Muscle layer of duodenum (tissue), 2 donors: ENCODE data around the gene PLAC8.
"Not testable (repeated sequence)": the region's sequence is repeated elsewhere in the genome, so short reads cannot be mapped to it uniquely, and the experiment has no call there.

Experiments used
- H3K27ac ChIP-seq: one replicate; pipeline ENCODE4 v1.7.0; 2013; ENCODE audit warnings: mild to moderate bottlenecking, low read length
- H3K27me3 ChIP-seq: one replicate; pipeline ENCODE4 v1.7.0; 2013; ENCODE audit warnings: low read depth, mild to moderate bottlenecking, control low read depth, low read length
- H3K36me3 ChIP-seq, 2 donors: one replicate each; pipeline ENCODE4 v1.7.0; 2013; ENCODE audit warnings: low read length in 2 of 2, control low read depth in 1 of 2, mild to moderate bottlenecking in 1 of 2; ENCODE audit not compliant: insufficient read depth in 2 of 2, control insufficient read depth in 1 of 2
- H3K4me1 ChIP-seq, 2 donors: one replicate each; pipeline ENCODE4 v1.7.0; 2013; ENCODE audit warnings: low read length in 2 of 2, mild to moderate bottlenecking in 2 of 2, control low read depth in 1 of 2, moderate library complexity in 1 of 2; ENCODE audit not compliant: insufficient read depth in 2 of 2, control insufficient read depth in 1 of 2
- H3K4me3 ChIP-seq, 2 donors: one replicate each; pipeline ENCODE4 v1.7.0; 2013; ENCODE audit warnings: low read length in 2 of 2, low read depth in 1 of 2, mild to moderate bottlenecking in 1 of 2
- H3K9me3 ChIP-seq, 2 donors: one replicate each; pipeline ENCODE4 v1.7.0; 2013; ENCODE audit warnings: low read length in 2 of 2, control low read depth in 1 of 2, mild to moderate bottlenecking in 1 of 2; ENCODE audit not compliant: control insufficient read depth in 1 of 2
- donor health status: healthy.

Gene PLAC8, protein sequence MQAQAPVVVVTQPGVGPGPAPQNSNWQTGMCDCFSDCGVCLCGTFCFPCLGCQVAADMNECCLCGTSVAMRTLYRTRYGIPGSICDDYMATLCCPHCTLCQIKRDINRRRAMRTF

DNA sequence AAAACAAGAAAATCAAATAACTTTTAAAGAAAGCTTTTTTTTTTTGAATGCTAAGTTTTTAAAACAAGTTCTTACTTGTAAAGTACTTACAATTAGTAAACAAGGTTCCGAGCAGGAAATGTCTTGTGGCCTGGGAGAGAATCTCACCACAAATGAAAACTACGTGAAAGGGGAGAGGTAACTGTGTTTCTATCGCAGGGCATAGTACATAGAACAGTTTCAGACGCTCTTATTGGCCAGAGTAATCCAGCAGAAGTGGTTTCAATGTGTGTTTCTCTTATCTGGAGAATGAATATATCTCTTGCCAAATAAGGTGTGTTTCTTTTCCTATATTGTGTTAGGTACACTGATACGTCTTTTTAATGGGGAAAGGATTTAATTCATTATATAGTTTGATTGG lies at the start of gene PLAC8:
Gene PLAC8 (minus strand): TSS at position 154 of the 400 bp plus-strand sequence. CDS start 6,808 bp downstream, outside the sequence.
- peak within 1 kb of the TSS; percentile 79 for H3K27ac ChIP-seq
- no peaks in the 10 kb centered on the region for H3K4me1 ChIP-seq
- H3K27me3 ChIP-seq = no peaks in the 10 kb centered on the region
- no peaks in the 10 kb centered on the region for H3K36me3 ChIP-seq
- peak within 1 kb of the TSS in 1 of 2 donors; percentile 56 for H3K4me3 ChIP-seq
- H3K9me3 ChIP-seq = no peaks in the 10 kb centered on the region

DNA sequence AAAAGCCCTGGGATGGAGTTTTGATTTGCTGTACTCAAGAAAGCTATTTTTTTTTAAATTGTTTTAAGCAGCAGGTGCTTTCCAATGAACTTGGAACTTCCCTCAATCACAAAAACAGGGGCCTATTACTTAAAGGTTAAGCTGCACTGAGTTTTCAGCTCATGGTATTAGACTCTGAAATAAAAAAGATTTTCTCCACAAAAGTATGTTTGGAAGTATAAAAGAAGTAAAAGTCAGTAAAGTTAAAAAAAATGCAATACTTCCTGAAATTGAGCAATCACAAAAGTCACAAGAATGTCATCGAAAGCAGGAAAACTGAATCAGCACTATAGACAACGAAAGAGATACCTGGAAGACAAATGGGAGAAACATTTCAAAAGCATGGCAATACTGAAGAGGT lies 38.9 kb upstream of the PLAC8 start:
- Histone ChIP-seq H3K4me3 (no peak overlapping the region), H3K9me3 (peaks cover 0 to 5% of the 10 kb centered on the region in 2 donors), H3K27me3 (no peaks in the 10 kb centered on the region), H3K27ac (no peak overlapping the region), H3K4me1 (no peaks in the 10 kb centered on the region), H3K36me3 (no peaks in the 10 kb centered on the region)

DNA sequence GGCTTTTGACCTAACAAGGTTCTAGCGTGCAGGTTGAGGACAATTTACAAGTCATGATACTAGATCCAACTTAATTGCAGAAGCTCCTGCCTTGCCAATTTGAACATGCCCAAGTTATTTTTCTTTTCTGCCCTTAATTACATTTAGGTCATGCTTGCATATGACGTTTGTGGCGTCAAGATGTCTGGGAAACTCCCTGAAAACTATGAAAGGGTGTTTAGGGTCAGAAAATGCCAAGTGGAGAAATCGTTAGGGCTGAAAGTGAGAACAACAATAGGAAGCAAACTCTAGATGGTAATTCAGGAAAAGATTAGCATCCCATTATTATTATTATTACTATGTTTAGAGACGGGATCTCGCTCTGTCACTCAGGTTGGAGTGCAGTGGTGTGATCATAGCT lies 38.2 kb upstream of the PLAC8 start:
- no peak overlapping the region for H3K27ac ChIP-seq
- H3K27me3 ChIP-seq = no peaks in the 10 kb centered on the region
- H3K4me1 ChIP-seq = no peaks in the 10 kb centered on the region

DNA sequence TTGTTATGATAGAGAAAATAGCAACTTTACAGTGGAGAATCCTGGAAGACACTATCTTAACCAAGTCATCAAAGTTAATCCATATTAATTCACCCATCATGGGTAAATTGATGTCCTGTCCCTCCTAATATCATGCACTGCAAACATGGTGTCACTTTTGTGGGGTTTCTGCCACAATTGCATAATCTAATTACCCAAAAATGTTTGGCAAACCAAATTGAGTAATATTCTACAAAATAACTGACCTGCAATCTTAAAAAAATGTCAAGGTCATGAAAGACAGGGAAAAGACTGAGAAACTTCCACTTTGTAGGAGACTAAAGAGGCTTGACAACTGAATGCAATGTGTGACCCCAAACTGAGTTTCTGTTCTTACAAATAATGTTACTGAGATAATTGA lies 37.1 kb upstream of the PLAC8 start:
- no peaks in the 10 kb centered on the region for H3K4me1 ChIP-seq
- no peak overlapping the region for H3K27ac ChIP-seq
- H3K36me3 ChIP-seq = no peaks in the 10 kb centered on the region
- H3K4me3 ChIP-seq = no peak overlapping the region
- H3K9me3 ChIP-seq = peaks cover 0 to 5% of the 10 kb centered on the region in 2 donors
- H3K27me3 ChIP-seq = no peaks in the 10 kb centered on the region

More for the DNA sequence above, 38.2 kb upstream of the PLAC8 start:
- H3K4me3 ChIP-seq = no peak overlapping the region
- peaks cover 0 to 5% of the 10 kb centered on the region in 2 donors for H3K9me3 ChIP-seq
- H3K36me3 ChIP-seq = no peaks in the 10 kb centered on the region

DNA sequence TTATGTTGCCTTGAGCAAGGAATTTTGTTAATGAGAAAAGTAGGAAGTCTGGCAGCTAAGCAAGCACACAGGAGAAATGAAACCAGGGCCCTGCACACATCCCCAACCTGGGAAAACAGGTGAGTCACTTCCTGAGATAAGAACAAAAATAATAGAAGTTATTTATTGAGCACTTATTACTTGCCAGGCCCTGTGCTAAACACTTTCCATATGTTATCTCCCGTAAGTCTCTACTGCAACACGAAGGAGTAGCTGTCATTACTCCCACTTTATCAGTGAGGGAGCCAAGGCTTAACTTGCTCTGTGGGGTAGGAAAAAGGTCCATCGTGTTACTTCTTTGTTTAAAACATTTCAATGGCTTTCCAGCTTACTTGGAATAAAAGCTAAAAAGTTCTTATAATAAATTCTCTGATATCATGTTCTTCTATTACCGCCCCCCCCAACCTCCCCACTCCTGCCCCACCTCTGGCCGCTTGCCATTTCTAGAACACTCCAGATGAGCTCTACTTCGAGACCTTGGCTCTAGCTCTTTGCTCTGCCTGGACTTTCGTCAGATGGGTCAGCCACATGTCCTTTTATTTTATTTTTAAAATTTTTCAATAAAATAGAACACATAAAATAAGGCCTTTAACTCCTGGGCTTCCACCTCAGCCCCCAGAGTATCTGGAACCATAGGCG lies 36.3 kb upstream of the PLAC8 start:
- H3K4me1 ChIP-seq = no peaks in the 10 kb centered on the region
- H3K9me3 ChIP-seq = no peaks in the 10 kb centered on the region
- no peak overlapping the region for H3K27ac ChIP-seq
- H3K4me3 ChIP-seq = no peak overlapping the region
- H3K36me3 ChIP-seq = no peaks in the 10 kb centered on the region
- H3K27me3 ChIP-seq = no peaks in the 10 kb centered on the region

DNA sequence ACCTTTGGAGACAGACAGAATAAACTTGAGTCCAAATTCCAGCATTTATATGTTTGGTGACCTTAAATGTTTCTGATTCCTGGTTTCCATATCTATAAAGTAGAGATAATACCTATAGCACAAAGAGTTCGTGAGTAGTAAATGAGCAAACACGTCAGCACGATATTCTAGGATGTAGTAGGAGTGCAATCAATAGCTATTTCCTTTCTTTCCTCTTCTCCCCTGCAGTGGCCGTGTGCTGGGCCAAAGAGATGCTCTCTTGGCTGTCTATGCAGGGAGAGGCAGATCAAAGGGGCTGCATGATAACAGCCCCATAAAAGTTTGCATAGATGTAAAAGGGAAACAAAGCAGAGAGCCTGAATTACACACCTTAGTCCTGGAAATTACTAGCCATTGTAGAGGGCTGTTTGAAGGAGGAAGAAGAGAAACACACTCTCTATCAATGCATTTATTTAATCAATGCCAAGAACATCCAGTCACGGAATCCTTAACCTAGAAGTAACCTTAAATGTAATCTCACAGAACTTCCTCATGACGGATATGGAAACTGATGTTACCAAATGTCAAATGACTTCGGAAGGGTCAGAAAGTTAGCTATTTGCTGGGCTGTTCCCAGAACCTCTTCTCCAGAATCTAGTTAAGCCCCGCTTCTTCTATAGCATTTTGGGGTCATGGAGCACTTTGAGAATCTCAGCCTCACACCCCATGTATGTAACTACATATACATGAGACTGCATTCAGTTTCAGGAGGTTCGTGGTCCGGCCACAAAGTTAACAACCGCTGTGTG lies 35.5 kb upstream of the PLAC8 start:
- no peak overlapping the region for H3K27ac ChIP-seq
- H3K36me3 ChIP-seq = no peaks in the 10 kb centered on the region
- H3K4me1 ChIP-seq = no peaks in the 10 kb centered on the region
- no peaks in the 10 kb centered on the region for H3K27me3 ChIP-seq
- H3K4me3 ChIP-seq = no peak overlapping the region
- no peaks in the 10 kb centered on the region for H3K9me3 ChIP-seq

DNA sequence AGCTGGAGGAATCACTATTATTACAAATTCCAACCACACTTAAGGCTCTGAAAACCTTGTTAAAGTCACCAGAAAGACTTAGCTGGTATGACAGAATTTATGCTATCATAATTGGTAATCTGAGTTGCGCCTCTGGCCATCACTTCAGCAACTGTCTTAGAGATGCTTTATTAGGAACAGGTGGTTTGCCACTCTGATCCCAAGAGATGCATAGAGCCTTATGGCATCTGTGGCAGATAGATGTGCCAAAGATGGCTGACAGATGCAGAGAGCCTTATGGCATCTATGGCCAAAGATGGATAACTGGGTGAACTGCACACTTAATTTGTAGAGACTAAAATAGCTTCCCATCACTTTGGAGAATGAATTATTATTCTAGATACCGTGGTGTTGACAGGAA lies 32.3 kb upstream of the PLAC8 start:
- no peak overlapping the region for H3K27ac ChIP-seq
- no peak overlapping the region for H3K4me3 ChIP-seq
- H3K27me3 ChIP-seq = no peaks in the 10 kb centered on the region
- no peaks in the 10 kb centered on the region for H3K4me1 ChIP-seq
- no peaks in the 10 kb centered on the region for H3K9me3 ChIP-seq
- no peaks in the 10 kb centered on the region for H3K36me3 ChIP-seq

DNA sequence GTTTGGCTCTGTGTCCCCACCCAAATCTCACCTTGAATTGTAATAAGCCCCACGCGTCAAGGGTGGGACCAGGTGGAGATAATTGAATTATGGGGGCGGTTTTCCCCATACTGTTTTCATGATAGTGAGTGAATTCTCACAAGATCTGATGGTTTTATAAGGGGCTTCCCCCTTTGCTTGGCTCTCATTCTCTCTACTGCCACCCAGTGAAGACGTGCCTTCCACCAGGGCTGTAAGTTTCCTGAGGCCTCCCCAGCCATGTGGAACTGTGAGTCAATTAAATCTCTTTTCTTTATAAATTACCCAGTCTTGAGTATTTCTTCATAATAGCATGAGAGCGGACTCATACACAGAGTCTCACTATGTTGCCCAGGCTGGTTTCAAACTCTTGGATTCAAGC lies 31.2 kb upstream of the PLAC8 start:
- not testable (repeated sequence) for H3K4me1 ChIP-seq, H3K27ac ChIP-seq, H3K36me3 ChIP-seq, H3K4me3 ChIP-seq, H3K27me3 ChIP-seq, H3K9me3 ChIP-seq

DNA sequence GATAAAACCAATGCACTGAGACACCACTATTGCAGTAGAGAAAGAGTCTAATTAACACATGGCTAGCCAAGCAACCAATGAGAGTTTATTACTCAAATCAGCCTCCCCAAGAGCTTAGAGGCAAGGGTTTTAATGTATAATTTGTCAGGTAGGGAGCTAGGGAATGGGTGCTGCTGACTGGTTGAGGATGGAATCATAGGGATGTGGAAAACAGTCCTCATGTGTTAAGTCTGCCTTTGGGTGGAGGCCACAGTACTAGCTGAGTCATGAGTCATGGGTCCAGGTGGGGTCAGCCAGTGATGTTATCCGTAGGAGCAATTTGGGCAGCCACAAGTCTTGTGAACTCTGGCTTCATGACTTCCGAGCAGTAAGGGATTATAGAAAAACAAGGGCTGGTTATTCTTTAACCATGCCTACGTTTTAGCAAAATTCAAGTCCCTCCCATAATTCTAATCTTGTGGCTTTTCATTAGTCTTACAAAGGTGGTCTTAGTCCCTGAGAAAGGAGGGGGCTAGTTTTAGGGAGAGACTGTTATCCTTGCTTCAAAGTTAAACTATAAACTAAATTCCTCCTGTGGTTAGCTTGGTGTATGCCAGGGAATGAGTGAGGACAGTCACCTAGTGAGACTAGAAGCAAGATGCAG lies 25.1 kb upstream of the PLAC8 start:
- Histone ChIP-seq H3K27ac (no peak overlapping the region), H3K36me3 (no peaks in the 10 kb centered on the region), H3K4me1 (no peaks in the 10 kb centered on the region), H3K27me3 (no peaks in the 10 kb centered on the region), H3K4me3 (no peak overlapping the region), H3K9me3 (peaks cover 3 to 4% of the 10 kb centered on the region in 2 donors)

DNA sequence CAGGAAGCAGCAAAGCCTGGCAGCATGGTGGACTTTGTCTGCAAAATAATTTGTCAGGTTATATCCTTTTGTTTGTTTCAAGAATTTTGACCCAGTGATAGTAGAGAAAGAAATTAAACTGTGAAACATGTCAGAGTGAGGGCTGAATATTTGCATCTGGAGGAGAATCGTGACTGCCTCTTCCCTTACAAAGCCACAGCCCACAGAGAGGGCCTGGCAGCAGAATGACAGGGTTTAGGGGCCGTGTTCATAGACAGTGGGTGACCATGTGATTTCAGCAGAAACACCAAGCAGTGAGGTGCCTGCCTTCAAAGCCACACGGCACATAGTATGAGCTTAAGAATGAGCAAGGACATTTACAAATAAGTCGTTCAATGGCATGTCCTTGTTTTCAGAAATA lies 24.4 kb upstream of the PLAC8 start:
- Histone ChIP-seq H3K27me3 (no peaks in the 10 kb centered on the region), H3K9me3 (peaks cover 3 to 4% of the 10 kb centered on the region in 2 donors)

DNA sequence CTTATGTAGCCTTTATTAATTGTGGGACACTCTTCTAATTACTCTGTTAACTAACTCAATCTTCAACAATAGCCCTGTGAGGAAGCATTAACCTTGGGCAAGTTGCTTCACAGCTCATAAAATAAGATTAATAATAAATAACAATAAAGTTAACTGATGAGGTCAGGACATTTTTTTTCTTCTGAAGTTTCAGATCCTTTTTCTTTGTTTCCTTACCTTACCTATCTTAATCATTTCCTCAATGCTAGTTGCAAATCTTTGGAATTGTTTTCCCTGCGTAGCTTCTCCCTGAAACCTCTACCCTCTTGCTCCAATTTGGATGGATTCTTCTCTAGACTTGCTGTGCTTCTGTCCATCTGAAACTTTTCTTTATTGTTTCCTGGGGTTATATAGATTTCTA lies 17.5 kb upstream of the PLAC8 start:
- H3K36me3 ChIP-seq = no peaks in the 10 kb centered on the region
- H3K4me3 ChIP-seq = no peak overlapping the region
- no peak overlapping the region for H3K27ac ChIP-seq
- H3K27me3 ChIP-seq = no peaks in the 10 kb centered on the region
- no peaks in the 10 kb centered on the region for H3K9me3 ChIP-seq
- H3K4me1 ChIP-seq = no peaks in the 10 kb centered on the region

More for the DNA sequence above, 24.4 kb upstream of the PLAC8 start:
- no peak overlapping the region for H3K27ac ChIP-seq
- H3K36me3 ChIP-seq = no peaks in the 10 kb centered on the region
- H3K4me3 ChIP-seq = no peak overlapping the region
- no peaks in the 10 kb centered on the region for H3K4me1 ChIP-seq
